ENCODE measurements around the gene MCCD1. TPM values are rescaled to one million over a fixed set of nuclear protein-coding genes. Genes with fewer than 3 reads are reported as not detected.

The MCCD1 gene
- total RNA-seq, 1 donor from 2014 or later = not detected

DNA sequence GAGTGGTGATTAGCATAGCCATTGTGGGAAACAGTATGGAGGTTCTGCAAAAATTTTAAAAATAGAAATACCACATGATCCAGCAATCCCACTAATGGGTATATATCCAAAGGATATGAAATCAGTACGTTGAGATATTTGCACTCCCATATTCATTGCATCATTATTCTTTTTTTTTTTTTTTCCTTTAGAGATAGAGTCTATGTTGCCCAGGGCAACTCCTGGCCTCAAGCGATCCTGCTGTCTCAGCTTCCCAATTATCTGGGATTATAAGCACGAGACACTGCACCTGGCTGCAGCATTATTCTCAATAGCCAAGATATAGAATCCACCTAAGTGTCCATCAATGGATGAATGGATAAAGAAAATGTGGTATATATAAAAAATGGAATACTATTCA is 6.9 kb upstream of the MCCD1 start:
- no peaks in the 10 kb centered on the region for H3K4me1 Mint-ChIP-seq
- CTCF ChIA-PET = no interaction called here
- intact Hi-C loops (cut with micrococcal nuclease) = no loop called here
- TF ChIP-seq, protein P1, sequence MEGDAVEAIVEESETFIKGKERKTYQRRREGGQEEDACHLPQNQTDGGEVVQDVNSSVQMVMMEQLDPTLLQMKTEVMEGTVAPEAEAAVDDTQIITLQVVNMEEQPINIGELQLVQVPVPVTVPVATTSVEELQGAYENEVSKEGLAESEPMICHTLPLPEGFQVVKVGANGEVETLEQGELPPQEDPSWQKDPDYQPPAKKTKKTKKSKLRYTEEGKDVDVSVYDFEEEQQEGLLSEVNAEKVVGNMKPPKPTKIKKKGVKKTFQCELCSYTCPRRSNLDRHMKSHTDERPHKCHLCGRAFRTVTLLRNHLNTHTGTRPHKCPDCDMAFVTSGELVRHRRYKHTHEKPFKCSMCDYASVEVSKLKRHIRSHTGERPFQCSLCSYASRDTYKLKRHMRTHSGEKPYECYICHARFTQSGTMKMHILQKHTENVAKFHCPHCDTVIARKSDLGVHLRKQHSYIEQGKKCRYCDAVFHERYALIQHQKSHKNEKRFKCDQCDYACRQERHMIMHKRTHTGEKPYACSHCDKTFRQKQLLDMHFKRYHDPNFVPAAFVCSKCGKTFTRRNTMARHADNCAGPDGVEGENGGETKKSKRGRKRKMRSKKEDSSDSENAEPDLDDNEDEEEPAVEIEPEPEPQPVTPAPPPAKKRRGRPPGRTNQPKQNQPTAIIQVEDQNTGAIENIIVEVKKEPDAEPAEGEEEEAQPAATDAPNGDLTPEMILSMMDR (IDR thresholded peaks at IDR 0.05) = no peak
- H3K4me3 Mint-ChIP-seq = no peak overlapping the region
- H3K36me3 Mint-ChIP-seq (ENCODE audit: low read depth) = no peaks in the 10 kb centered on the region
- no peak overlapping the region for H3K27ac Mint-ChIP-seq
- ATAC-seq (ENCODE audit: low read depth) (no peak), DNase-seq (no peak)
- POLR2A ChIA-PET = no interaction called here
- no peaks in the 10 kb centered on the region for H3K9me3 Mint-ChIP-seq
- peaks cover 4% of the 10 kb centered on the region for H3K27me3 Mint-ChIP-seq

DNA sequence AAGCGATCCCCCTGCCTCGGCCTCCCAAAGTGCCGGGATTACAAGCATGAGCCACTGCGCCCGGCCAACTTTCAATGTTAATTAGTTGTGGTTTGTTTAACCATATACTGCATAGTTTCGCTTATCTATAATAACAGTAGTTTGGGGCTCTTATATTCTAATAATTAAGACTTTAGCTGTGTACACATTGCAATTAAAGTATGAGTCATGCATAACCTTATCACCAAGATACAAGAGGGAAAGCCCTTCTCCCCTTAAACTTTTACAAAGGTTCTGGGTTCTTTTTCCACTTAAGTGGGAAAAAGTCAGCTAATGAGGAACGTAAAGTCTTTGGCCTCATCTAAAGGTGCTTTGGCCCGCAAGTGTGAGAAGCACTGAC is 3.2 kb upstream of the MCCD1 start:
- Mint-ChIP-seq H3K36me3 (ENCODE audit: low read depth) (peaks cover 17% of the 10 kb centered on the region), H3K4me3 (no peak overlapping the region), H3K4me1 (no peaks in the 10 kb centered on the region), H3K27ac (no peak overlapping the region), H3K9me3 (no peaks in the 10 kb centered on the region), H3K27me3 (no peaks in the 10 kb centered on the region)
- intact Hi-C loops (cut with micrococcal nuclease) = no loop called here
- ChIA-PET CTCF (no interaction called here), POLR2A (no interaction called here)
- no peak for DNase-seq
- no peak for ATAC-seq (ENCODE audit: low read depth)
- TF ChIP-seq, protein P1 (IDR thresholded peaks at IDR 0.05) = no peak

DNA sequence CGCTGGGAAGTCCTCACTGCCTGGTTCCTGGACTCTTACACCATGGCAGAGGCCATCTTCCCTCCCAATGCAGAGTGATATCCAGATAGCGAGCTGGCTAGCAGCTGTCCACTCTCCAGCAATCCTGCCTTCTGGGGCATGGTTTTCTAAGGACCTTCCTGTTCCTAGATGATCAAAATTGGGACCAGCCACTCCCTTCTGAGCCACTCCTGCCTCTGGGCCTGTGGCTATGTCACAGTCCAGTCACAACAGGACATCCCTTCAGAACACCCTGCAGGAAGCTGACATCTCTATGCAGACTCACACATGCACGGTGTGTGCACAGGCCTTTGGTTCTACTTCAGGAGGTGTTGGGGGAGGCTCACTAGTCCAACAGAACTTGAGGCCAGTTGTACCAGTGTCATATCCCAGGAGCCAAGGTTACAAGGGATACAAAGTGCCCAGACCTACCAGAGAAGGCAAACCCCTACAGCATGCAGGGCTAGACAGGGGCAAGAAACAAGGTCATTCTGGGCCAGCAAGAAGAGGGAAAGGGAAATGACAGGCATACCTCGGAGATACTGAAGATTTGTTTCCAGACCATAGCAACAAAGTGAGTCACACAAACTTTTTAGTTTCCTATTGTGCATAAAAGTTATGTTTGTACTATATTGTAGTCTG is 2.7 kb upstream of the MCCD1 start:
- ATAC-seq (ENCODE audit: low read depth) (no peak), DNase-seq (no peak)
- Mint-ChIP-seq H3K27me3 (no peaks in the 10 kb centered on the region), H3K4me3 (no peak overlapping the region), H3K27ac (no peak overlapping the region), H3K9me3 (no peaks in the 10 kb centered on the region), H3K36me3 (ENCODE audit: low read depth) (peaks cover 22% of the 10 kb centered on the region), H3K4me1 (no peaks in the 10 kb centered on the region)
- intact Hi-C loops (cut with micrococcal nuclease) = no loop called here
- TF ChIP-seq, protein P1 (IDR thresholded peaks at IDR 0.05) = no peak
- ChIA-PET POLR2A (interaction anchor here (1.3 kb wide), 1 partner anchor 31 kb away, joined by 4 read pairs; no protein-coding TSS in a partner anchor), CTCF (interaction anchor here (1.0 kb wide), 1 partner anchor 159 kb away, joined by 3 read pairs; no protein-coding TSS in a partner anchor)

DNA sequence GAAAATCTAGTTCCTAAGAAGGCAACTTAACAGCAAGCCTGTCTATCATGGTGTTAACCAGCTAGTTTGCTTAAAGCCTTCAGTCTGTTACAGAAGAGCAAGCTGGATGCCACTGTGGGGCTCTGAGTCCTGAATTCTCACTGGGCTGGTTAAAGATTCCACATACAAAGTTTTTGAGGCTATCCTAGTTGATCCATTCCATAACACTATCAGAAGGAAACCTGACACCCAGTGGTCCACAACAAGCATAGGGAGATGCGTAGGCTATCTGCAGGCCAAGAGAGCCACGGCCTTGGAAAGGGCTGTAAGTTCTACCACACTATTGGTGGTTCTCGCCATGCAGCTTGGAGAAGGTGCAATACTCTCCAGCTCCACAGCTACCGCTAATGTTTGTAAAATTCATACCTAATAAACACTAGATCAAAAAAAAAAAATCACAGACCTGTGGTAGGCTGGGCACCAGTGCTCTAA is 420 bp upstream of the MCCD1 start:
- ChIA-PET CTCF (no interaction called here), POLR2A (interaction anchor here (0.6 to 1.4 kb wide), 3 partner anchors 13 to 914 kb away, joined by 4 to 7 read pairs (median 5); partner anchors contain the start of gene DDX39B)
- no peak overlapping the region for H3K4me3 Mint-ChIP-seq
- H3K36me3 Mint-ChIP-seq (ENCODE audit: low read depth) = peaks cover 42% of the 10 kb centered on the region
- intact Hi-C loops (cut with micrococcal nuclease) = no loop called here
- H3K27ac Mint-ChIP-seq = no peak overlapping the region
- no peaks in the 10 kb centered on the region for H3K9me3 Mint-ChIP-seq
- no peaks in the 10 kb centered on the region for H3K27me3 Mint-ChIP-seq
- TF ChIP-seq, protein P1 (IDR thresholded peaks at IDR 0.05) = no peak
- ATAC-seq (ENCODE audit: low read depth) = no peak
- no peak for DNase-seq
- peaks cover 3% of the 10 kb centered on the region for H3K4me1 Mint-ChIP-seq

DNA sequence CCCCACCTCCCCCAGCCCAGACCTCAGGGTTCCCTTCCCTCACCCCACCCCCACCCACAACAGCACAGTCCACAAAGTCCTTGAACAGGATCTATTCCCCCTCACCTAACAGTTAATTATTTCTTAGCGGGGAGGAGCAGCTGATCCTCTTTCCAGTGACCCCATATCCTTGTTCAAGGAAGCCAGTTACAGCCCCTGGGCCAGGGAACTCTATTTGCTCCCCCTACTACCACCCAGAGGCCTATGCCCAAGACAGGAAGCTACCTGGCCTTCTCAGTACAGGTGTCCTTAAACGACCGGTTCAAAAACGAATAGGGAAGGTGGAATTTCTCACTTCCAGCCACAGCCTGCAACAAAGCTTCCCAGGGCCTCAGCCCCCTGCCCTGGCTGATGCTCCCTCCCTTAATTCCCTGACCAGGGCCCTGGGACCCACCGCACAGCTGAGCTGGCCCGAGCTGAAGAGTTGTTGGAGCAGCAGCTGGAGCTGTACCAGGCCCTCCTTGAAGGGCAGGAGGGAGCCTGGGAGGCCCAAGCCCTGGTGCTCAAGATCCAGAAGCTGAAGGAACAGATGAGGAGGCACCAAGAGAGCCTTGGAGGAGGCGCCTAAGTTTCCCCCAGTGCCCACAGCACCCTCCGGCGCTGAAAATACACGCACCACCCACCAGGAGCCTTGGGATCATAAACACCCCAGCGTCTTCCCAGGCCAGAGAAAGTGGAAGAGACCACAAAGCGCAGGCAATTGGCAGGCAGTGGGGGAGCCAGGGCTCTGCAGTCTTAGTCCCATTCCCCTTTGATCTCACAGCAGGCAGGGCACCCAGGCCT is 778 bp downstream of the MCCD1 start:
- ChIA-PET POLR2A (interaction anchor here (0.6 to 1.1 kb wide), 3 partner anchors 9 to 222 kb away, joined by 3 to 5 read pairs (median 3); partner anchors contain the start of gene DDX39B), CTCF (no interaction called here)
- Mint-ChIP-seq H3K36me3 (ENCODE audit: low read depth) (peaks cover 54% of the 10 kb centered on the region), H3K4me3 (no peak overlapping the region), H3K27me3 (no peaks in the 10 kb centered on the region), H3K9me3 (no peaks in the 10 kb centered on the region), H3K27ac (no peak overlapping the region), H3K4me1 (peaks cover 3% of the 10 kb centered on the region)
- TF ChIP-seq, protein P1 (IDR thresholded peaks at IDR 0.05) = no peak
- ATAC-seq (ENCODE audit: low read depth) (peak; percentile 21), DNase-seq (no peak)
- intact Hi-C loops (cut with micrococcal nuclease) = no loop called here

Data from activated B cell treated with CpG ODN at 0.5 μM for 24 hours (primary cell).